NOMO-1 treated with dmso at 0.1 percent for 144 hours (cell line): ENCODE data around the gene EXD2.
"Not testable (repeated sequence)": the region's sequence is repeated elsewhere in the genome, so short reads cannot be mapped to it uniquely, and the experiment has no call there.

Experiments
- DNase-seq: peaks from one replicate; lab custom pipeline; 2025; ENCODE audit not compliant: unreplicated experiment; lab: John Stamatoyannopoulos, UW

The EXD2 gene

GRCh38 chr14:69275331-69275730 lies 84.0 kb downstream of the EXD2 start:
- no peak for DNase-seq

GRCh38 chr14:69277356-69277755 lies 86.1 kb downstream of the EXD2 start:
- not testable (repeated sequence) for DNase-seq

GRCh38 chr14:69280746-69281291 lies 89.5 kb downstream of the EXD2 start:
- no peak for DNase-seq

GRCh38 chr14:69281450-69282169 lies 90.3 kb downstream of the EXD2 start:
- DNase-seq: no peak

GRCh38 chr14:69282448-69282847 lies 91.2 kb downstream of the EXD2 start:
- no peak for DNase-seq

- DNase-seq: no peak
Observed at GRCh38 chr14:69284170-69284569, 92.9 kb downstream of the EXD2 start.

- no peak for DNase-seq
Observed at GRCh38 chr14:69285661-69286255, 94.5 kb downstream of the EXD2 start.

GRCh38 chr14:69287098-69288010 lies 96.1 kb downstream of the EXD2 start:
- DNase-seq: no peak

GRCh38 chr14:69288011-69288771 lies 96.9 kb downstream of the EXD2 start:
- DNase-seq: no peak

GRCh38 chr14:69288956-69289705 lies 97.8 kb downstream of the EXD2 start:
- DNase-seq: no peak

GRCh38 chr14:69289811-69290520 lies 98.7 kb downstream of the EXD2 start:
- DNase-seq: no peak

GRCh38 chr14:69290881-69291280 lies 99.6 kb downstream of the EXD2 start:
- not testable (repeated sequence) for DNase-seq

GRCh38 chr14:69291396-69291795 lies 100.1 kb downstream of the EXD2 start:
- no peak for DNase-seq

GRCh38 chr14:69291891-69292561 lies 100.7 kb downstream of the EXD2 start:
- no peak for DNase-seq
